SK-N-SH treated with all-trans-retinoic acid at 6 μM for 48 hours (cell line): ENCODE measurements around the gene RTL10.

Experiments used
- ATAC-seq: fragments of 200-7000 bp; cut with Tn5 transposase; 3 replicates; pipeline ENCODE4 v1.9.1; 2020; ENCODE audit warnings: mild to moderate bottlenecking, moderate library complexity
- ARNTL ChIP-seq: fragments of 450-650 bp; formaldehyde crosslinking; IDR thresholded peaks from 2 replicates; pipeline ENCODE4 v1.5.0; 2020; ENCODE audit warnings: low read depth, mild to moderate bottlenecking, moderate library complexity, borderline replicate concordance
- BACH2 ChIP-seq: fragments of 250-450 bp; sonication (Bioruptor Pico); IDR thresholded peaks from 2 replicates; pipeline ENCODE4 v1.9.0; 2021; ENCODE audit warnings: mild to moderate bottlenecking, borderline replicate concordance
- CSDC2 ChIP-seq: fragments of 250-450 bp; sonication (Bioruptor Pico); IDR thresholded peaks from 2 replicates; pipeline ENCODE4 v1.5.0; 2020; ENCODE audit warnings: mild to moderate bottlenecking, moderate library complexity
- CSRNP3 ChIP-seq: fragments of 250-450 bp; sonication (Bioruptor Pico); IDR thresholded peaks from 2 replicates; pipeline ENCODE4 v1.5.1; 2021; ENCODE audit warnings: mild to moderate bottlenecking, moderate library complexity
- ESRRG ChIP-seq: fragments of 250-450 bp; sonication (Bioruptor Pico); IDR thresholded peaks from 2 replicates; pipeline ENCODE4 v1.6.1; 2021; ENCODE audit warnings: mild to moderate bottlenecking
- GLIS3 ChIP-seq: fragments of 250-450 bp; sonication (Bioruptor Pico); IDR thresholded peaks from 2 replicates; pipeline ENCODE4 v1.5.0; 2020; ENCODE audit warnings: mild to moderate bottlenecking, moderate library complexity
- ISL1 ChIP-seq: fragments of 250-450 bp; sonication (Bioruptor Pico); IDR thresholded peaks from 2 replicates; pipeline ENCODE4 v2.1.2; 2022; ENCODE audit warnings: mild to moderate bottlenecking, moderate library complexity
- OSR1 ChIP-seq: fragments of 250-450 bp; sonication (Bioruptor Pico); IDR thresholded peaks from 2 replicates; pipeline ENCODE4 v1.8.0; 2022; ENCODE audit warnings: moderate library complexity, mild to moderate bottlenecking, inconsistent platforms
- PPARA ChIP-seq: fragments of 250-450 bp; sonication (Bioruptor Pico); IDR thresholded peaks from 2 replicates; pipeline ENCODE4 v1.5.0; 2020; ENCODE audit warnings: mild to moderate bottlenecking, borderline replicate concordance
- RARB ChIP-seq: fragments of 250-450 bp; sonication (Bioruptor Pico); IDR thresholded peaks from 2 replicates; pipeline ENCODE4 v1.8.0; 2021; ENCODE audit warnings: mild to moderate bottlenecking, moderate library complexity
- SNAI2 ChIP-seq: fragments of 250-450 bp; sonication (Bioruptor Pico); IDR thresholded peaks from 2 replicates; pipeline ENCODE4 v1.5.0; 2020; ENCODE audit warnings: mild to moderate bottlenecking, moderate library complexity
- TCF4 ChIP-seq: fragments of 250-450 bp; sonication (Bioruptor Pico); IDR thresholded peaks from 2 replicates; pipeline ENCODE4 v1.8.0; 2021; ENCODE audit warnings: mild to moderate bottlenecking, moderate library complexity, borderline replicate concordance
- TOX ChIP-seq: fragments of 250-450 bp; sonication (Bioruptor Pico); IDR thresholded peaks from 2 replicates; pipeline ENCODE4 v1.8.0; 2021; ENCODE audit warnings: mild to moderate bottlenecking, moderate library complexity, borderline replicate concordance
- ZC3H10 ChIP-seq: fragments of 250-450 bp; sonication (Bioruptor Pico); IDR thresholded peaks from 2 replicates; pipeline ENCODE4 v1.5.1; 2021; ENCODE audit warnings: mild to moderate bottlenecking, moderate library complexity
- ZFP3 ChIP-seq: fragments of 250-450 bp; sonication (Bioruptor Pico); IDR thresholded peaks from 2 replicates; pipeline ENCODE4 v1.5.0; 2020; ENCODE audit warnings: mild to moderate bottlenecking, moderate library complexity
- ZFP30 ChIP-seq: fragments of 450-650 bp; formaldehyde crosslinking; IDR thresholded peaks from 2 replicates; pipeline ENCODE4 v1.5.0; 2022; ENCODE audit warnings: mild to moderate bottlenecking, moderate library complexity
- ZNF565 ChIP-seq: fragments of 450-650 bp; formaldehyde crosslinking; conservative IDR thresholded peaks from 2 replicates; pipeline ENCODE4 v1.5.0; 2020; ENCODE audit warnings: low read depth, mild to moderate bottlenecking, moderate library complexity
- ZNF70 ChIP-seq: fragments of 450-650 bp; formaldehyde crosslinking; IDR thresholded peaks from 2 replicates; pipeline ENCODE4 v1.5.0; 2020; ENCODE audit warnings: mild to moderate bottlenecking, moderate library complexity
- TF ChIP-seq, protein P1 (sequence below): fragments of 250-450 bp; sonication (Bioruptor Pico); IDR thresholded peaks from 2 replicates; pipeline ENCODE4 v1.5.0; 2020; ENCODE audit warnings: mild to moderate bottlenecking, moderate library complexity
- TF ChIP-seq, protein P2 (sequence below): fragments of 250-450 bp; sonication (Bioruptor Pico); IDR thresholded peaks from 2 replicates; pipeline ENCODE4 v1.8.0; 2020; ENCODE audit warnings: mild to moderate bottlenecking, moderate library complexity, borderline replicate concordance

Gene RTL10

DNA sequence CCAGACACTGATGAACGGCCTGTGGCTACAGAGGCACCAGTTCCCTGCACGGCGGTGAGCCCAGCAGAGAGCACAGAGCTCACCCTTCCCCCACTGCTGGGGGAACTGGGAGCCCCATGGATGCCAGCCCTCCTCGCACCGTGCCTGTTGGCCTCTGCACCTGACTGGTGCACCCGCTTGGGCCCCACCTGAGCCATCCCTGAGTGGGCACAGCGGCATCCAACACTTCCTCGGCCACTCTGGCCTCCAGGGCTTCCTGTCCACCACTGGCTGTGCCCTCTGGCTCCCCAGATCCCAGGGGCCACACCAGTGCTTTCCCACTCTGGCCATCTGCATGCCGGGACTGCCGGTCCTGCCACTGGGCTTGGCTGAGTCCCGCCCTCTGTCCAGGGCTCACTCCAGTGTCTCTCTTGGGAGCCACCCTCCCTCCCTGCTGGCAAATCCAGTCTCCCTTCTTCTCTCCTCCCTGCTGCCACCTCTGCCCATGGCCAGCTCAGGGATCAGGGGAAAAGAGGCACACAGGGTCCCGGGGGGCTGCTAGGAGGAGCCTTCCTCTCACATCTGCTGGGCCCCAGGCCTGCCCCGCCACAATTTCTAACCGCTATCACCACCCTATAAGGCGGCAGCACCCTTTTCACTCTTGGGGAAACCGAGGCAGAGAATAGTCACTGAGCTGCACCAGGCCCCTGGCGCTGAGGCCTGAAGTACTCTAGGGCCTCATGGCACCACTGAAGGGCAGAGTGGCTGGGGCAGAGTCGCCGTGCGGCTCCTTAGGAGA is 33.0 kb downstream of the RTL10 start:
- TF ChIP-seq RARB (CRISPR knock-in tag), result no peak
- TF ChIP-seq ARNTL, result no peak
- TF ChIP-seq SNAI2, result no peak
- no peak for TF ChIP-seq BACH2
- TF ChIP-seq PPARA (CRISPR knock-in tag), result no peak
- no peak for TF ChIP-seq TOX (CRISPR knock-in tag)
- TF ChIP-seq CSDC2 (CRISPR knock-in tag), result no peak
- TF ChIP-seq ZNF565 (CRISPR knock-in tag), result no peak
- TF ChIP-seq, all 23 proteins: peak for 0
- ATAC-seq, result no peak

DNA sequence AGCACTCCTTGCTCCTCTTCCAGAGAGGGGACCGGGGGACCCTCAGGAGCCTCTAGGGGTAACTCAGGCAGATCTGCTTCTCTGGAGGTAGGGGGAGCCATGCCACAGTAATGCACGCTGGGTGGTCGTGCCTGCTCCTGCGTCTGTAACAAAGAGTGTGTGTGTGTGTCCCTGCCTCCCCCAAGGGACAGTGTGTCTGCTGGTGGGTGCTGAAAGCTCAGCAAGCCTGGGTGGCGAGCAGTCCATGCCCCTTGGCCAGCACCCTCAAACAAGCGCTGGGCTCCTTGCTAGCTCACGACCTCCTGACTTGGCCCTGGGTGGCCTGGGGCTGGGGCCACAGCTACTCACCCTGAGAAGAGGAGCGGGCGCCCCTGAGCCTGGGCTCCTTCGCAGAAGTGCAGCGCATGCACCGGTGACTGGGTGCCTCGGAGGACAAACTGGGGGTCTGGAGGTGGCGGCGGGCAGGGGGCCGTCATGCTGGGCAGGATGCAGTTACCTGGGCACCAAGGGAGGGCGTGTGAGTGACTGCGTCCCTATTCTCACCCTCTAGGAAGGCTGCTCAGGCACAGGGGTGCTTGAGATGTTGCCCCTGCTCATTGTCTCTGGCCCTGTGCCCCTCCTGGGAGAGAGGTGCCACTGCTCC is 33.7 kb downstream of the RTL10 start:
- ATAC-seq, result no peak
- TF ChIP-seq CSRNP3 (no peak), ARNTL (no peak), ZFP3 (CRISPR knock-in tag) (no peak), SNAI2 (no peak), TCF4 (no peak), BACH2 (no peak), RARB (CRISPR knock-in tag) (no peak), OSR1 (CRISPR knock-in tag) (no peak), ZNF70 (CRISPR knock-in tag) (no peak)
- TF ChIP-seq, protein P1, sequence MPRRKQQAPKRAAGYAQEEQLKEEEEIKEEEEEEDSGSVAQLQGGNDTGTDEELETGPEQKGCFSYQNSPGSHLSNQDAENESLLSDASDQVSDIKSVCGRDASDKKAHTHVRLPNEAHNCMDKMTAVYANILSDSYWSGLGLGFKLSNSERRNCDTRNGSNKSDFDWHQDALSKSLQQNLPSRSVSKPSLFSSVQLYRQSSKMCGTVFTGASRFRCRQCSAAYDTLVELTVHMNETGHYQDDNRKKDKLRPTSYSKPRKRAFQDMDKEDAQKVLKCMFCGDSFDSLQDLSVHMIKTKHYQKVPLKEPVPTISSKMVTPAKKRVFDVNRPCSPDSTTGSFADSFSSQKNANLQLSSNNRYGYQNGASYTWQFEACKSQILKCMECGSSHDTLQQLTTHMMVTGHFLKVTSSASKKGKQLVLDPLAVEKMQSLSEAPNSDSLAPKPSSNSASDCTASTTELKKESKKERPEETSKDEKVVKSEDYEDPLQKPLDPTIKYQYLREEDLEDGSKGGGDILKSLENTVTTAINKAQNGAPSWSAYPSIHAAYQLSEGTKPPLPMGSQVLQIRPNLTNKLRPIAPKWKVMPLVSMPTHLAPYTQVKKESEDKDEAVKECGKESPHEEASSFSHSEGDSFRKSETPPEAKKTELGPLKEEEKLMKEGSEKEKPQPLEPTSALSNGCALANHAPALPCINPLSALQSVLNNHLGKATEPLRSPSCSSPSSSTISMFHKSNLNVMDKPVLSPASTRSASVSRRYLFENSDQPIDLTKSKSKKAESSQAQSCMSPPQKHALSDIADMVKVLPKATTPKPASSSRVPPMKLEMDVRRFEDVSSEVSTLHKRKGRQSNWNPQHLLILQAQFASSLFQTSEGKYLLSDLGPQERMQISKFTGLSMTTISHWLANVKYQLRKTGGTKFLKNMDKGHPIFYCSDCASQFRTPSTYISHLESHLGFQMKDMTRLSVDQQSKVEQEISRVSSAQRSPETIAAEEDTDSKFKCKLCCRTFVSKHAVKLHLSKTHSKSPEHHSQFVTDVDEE (CRISPR knock-in tag), result no peak

DNA sequence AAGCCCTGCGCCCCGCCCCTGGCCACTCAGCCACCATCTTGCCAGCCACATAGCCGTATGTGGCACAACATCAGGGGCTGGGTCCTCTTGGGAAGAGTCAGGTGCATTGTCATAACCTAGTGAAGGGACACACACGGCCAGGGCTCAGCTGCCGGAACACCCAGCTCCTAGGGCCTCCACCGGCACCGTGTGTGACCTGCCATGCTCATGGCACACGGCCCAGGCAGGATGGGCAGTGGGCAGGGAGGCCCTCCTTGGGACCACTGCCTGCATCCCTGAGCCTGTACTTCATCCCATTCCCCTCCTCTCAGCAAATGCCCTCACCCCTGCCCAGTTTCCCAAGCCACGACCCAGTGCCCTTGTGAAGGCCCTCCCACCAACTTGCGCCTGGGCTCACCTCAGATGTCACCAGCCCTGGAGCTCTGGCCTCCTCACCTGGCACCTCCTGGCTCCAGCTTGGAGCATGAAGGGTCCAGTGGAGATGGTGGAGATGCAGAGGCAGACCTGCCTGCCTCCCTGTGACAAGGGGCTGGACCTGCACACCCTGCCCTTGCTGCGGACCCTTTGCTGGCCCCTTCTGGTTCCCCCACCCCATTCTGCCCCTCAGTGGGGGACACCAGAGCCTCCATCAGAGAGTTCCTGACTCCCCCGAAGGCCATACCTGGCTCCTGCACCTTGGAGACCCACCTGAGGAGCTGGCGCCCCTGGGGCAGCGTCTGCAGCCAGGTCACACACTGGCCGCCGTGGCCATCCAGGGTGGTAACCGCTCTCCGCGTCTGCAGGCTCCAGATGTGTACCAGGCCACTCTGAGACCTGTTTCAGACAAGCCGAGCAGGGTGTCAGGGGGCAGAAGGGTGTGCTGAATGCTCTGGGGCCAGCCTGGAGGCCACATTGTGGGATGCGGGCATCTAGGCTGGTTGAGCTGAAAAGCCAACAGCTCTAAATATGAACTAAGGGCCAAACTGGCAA is 34.5 kb downstream of the RTL10 start:
- no peak for TF ChIP-seq OSR1 (CRISPR knock-in tag)
- TF ChIP-seq ARNTL, result no peak
- no peak for TF ChIP-seq GLIS3 (CRISPR knock-in tag)
- no peak for TF ChIP-seq BACH2
- TF ChIP-seq CSDC2 (CRISPR knock-in tag), result no peak
- no peak for TF ChIP-seq ZNF565 (CRISPR knock-in tag)
- TF ChIP-seq PPARA (CRISPR knock-in tag), result no peak
- TF ChIP-seq RARB (CRISPR knock-in tag), result no peak
- no peak for TF ChIP-seq TCF4
- no peak for ATAC-seq

- no peak for ATAC-seq
Measured at GRCh38 chr22:19819208-19819910, 35.3 kb downstream of the RTL10 start.

More at GRCh38 chr22:19819208-19819910, 35.3 kb downstream of the RTL10 start:
- TF ChIP-seq ZFP30 (CRISPR knock-in tag) (no peak), RARB (CRISPR knock-in tag) (no peak), ZFP3 (CRISPR knock-in tag) (no peak), CSDC2 (CRISPR knock-in tag) (no peak), GLIS3 (CRISPR knock-in tag) (no peak), PPARA (CRISPR knock-in tag) (no peak), TCF4 (no peak), BACH2 (no peak), SNAI2 (no peak), ESRRG (CRISPR knock-in tag) (no peak), ARNTL (no peak), ISL1 (CRISPR knock-in tag) (no peak), ZC3H10 (CRISPR knock-in tag) (no peak), TOX (CRISPR knock-in tag) (no peak)
- TF ChIP-seq, protein P2, sequence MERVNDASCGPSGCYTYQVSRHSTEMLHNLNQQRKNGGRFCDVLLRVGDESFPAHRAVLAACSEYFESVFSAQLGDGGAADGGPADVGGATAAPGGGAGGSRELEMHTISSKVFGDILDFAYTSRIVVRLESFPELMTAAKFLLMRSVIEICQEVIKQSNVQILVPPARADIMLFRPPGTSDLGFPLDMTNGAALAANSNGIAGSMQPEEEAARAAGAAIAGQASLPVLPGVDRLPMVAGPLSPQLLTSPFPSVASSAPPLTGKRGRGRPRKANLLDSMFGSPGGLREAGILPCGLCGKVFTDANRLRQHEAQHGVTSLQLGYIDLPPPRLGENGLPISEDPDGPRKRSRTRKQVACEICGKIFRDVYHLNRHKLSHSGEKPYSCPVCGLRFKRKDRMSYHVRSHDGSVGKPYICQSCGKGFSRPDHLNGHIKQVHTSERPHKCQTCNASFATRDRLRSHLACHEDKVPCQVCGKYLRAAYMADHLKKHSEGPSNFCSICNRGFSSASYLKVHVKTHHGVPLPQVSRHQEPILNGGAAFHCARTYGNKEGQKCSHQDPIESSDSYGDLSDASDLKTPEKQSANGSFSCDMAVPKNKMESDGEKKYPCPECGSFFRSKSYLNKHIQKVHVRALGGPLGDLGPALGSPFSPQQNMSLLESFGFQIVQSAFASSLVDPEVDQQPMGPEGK, result no peak
- TF ChIP-seq, protein P1 (CRISPR knock-in tag), result no peak
